CD4-positive, alpha-beta T cell treated with Interferon gamma for 1 hour (primary cell): Measurements from ENCODE around the gene AGPAT4.
"Not testable (repeated sequence)": the region's sequence is repeated elsewhere in the genome, so short reads cannot be mapped to it uniquely, and the experiment has no call there.

Source experiments
- DNase-seq: peaks from one replicate; pipeline ENCODE4 v3.0.0-alpha.2; 2020

The AGPAT4 gene

GRCh38 chr6:161136655-161137054, 137.2 kb downstream of the AGPAT4 start:
- no peak for DNase-seq

- DNase-seq, result peak; percentile 33
These were observed 137.9 kb downstream of the AGPAT4 start for GRCh38 chr6:161135695-161136591.

- no peak for DNase-seq
These were observed 139.1 kb downstream of the AGPAT4 start for GRCh38 chr6:161134550-161135298.

GRCh38 chr6:161133963-161134362, 139.9 kb downstream of the AGPAT4 start:
- no peak for DNase-seq

GRCh38 chr6:161132384-161132783, 141.5 kb downstream of the AGPAT4 start:
- DNase-seq, result no peak

GRCh38 chr6:161130967-161131766, 142.7 kb downstream of the AGPAT4 start:
- DNase-seq, result no peak

GRCh38 chr6:161130541-161130940, 143.3 kb downstream of the AGPAT4 start:
- DNase-seq, result no peak

GRCh38 chr6:161128680-161129196, 145.1 kb downstream of the AGPAT4 start:
- DNase-seq, result no peak

- DNase-seq, result no peak
These were observed 145.6 kb downstream of the AGPAT4 start for GRCh38 chr6:161128230-161128629.

- no peak for DNase-seq
These were observed 146.7 kb downstream of the AGPAT4 start for GRCh38 chr6:161127071-161127740.

- DNase-seq, result no peak
These were observed 148.3 kb downstream of the AGPAT4 start for GRCh38 chr6:161125591-161125990.

GRCh38 chr6:161123319-161123718, 150.5 kb downstream of the AGPAT4 start:
- not testable (repeated sequence) for DNase-seq

- no peak for DNase-seq
These were observed 155.9 kb downstream of the AGPAT4 start for GRCh38 chr6:161117942-161118341.

GRCh38 chr6:161117308-161117707, 156.6 kb downstream of the AGPAT4 start:
- DNase-seq, result peak; percentile 49

GRCh38 chr6:161116554-161116953, 157.3 kb downstream of the AGPAT4 start:
- no peak for DNase-seq

GRCh38 chr6:161115468-161115867, 158.4 kb downstream of the AGPAT4 start:
- DNase-seq, result no peak

- no peak for DNase-seq
These were observed 162.6 kb downstream of the AGPAT4 start for GRCh38 chr6:161111261-161111660.

GRCh38 chr6:161110028-161110779, 163.7 kb downstream of the AGPAT4 start:
- no peak for DNase-seq

GRCh38 chr6:161109366-161109765, 164.5 kb downstream of the AGPAT4 start:
- DNase-seq, result no peak

GRCh38 chr6:161108916-161109315, 164.9 kb downstream of the AGPAT4 start:
- no peak for DNase-seq
